ENCODE results near the gene C20orf144. TPM values are rescaled to one million over a fixed set of nuclear protein-coding genes. Genes with fewer than 3 reads are reported as not detected.

C20orf144 gene
- under 0.01 and 0.11 TPM in 2 replicates for total RNA-seq

DNA sequence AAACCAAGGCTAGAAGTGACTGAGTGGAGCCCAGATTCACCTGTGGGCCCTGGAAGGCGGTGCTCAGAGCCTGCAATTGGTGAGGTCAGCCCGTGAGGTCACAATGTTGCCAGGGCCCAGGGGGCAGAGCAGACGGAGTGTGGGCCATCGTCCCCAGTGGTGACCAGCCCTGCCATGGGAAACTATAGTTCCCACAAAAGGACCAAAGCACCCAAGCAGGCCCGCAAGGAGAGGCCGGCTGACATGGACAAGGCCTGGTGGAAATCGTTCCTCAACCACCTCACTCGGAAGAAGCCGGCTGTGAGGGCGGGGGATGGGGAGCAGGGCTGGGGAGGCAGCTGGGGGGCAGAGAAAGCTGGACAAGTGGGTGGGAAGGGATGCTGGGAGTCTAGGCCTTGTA is at the start of gene C20orf144:
C20orf144 (plus strand) TSS at position 156 of the 400 bp plus-strand sequence; CDS start at position 175, 19 bp downstream.

GRCh38 chr20:33666293-33667244 is 4.4 kb downstream of the C20orf144 start, which contains the start of gene ACTL10:
Gene ACTL10 (plus strand): TSS chr20:33666943. CDS start chr20:33667498, 555 bp downstream.

DNA sequence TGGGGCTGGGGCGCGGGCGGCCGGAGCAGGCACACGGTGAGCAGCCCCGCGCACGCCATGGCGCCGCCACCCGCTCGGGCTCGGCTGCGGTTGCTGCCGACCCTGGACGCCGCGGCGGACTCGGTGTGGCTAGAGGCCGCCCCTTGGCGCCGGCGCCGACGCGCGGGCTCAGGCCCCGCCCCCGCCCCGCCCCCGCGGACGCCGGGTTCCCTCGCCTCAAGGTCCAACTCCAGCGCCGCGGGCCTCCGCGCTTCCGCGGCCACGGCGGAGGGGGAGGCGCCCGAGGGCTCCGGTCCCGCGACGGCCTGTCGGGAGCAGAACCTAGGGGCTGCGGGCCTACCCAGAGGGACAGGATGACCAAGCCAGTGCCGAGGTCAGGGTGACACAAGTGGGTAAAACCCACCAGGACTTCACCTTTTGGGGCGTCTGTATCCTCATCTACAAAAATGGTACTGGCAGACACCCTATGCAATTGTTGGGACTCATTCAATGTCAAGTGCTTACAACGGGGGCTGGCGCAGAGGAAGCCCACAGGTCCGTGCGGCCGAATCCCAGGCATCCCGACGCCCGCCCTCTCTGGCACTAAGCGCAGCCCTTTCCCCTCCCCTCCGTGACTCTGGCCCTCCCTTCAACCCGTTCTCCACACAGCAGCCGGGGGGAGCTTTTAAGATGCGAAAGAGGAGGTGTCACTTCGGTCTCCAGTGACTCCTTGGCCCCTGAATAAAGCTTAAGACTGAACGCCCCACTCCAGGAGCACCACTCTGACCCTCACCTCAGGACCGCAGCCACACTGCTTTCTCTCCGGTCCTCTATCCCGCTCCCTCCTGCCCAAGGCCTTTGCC is 12.4 kb downstream of the C20orf144 start, which contains the start of gene NECAB3:
NECAB3 (minus strand) TSS at position 135 of the 842 bp plus-strand sequence; CDS start at position 59, 76 bp downstream.

GRCh38 chr20:33686100-33686983 is 24.2 kb downstream of the C20orf144 start, which contains the start of gene E2F1:
Gene E2F1 (minus strand): TSS chr20:33686385. CDS start chr20:33686264, 121 bp downstream.

Other genes with a start within 250 kb of the C20orf144 start
- gene SNTA1, start 218.6 kb upstream of the C20orf144 start, total RNA-seq = 15.7 and 20.7 TPM in 2 replicates
- gene CBFA2T2, start 172.2 kb upstream of the C20orf144 start, total RNA-seq = 4.3 and 6.5 TPM in 2 replicates
- gene ACTL10, start 4.6 kb downstream of the C20orf144 start, total RNA-seq = 2.1 and 2.7 TPM in 2 replicates
- gene NECAB3, start 12.1 kb downstream of the C20orf144 start, total RNA-seq = 27.7 and 29.9 TPM in 2 replicates
- 10.4 and 24.3 TPM in 2 replicates for gene E2F1, start 24.1 kb downstream of the C20orf144 start, total RNA-seq
- gene PXMP4, start 58.0 kb downstream of the C20orf144 start, total RNA-seq = 5.1 and 6.5 TPM in 2 replicates
- 1.00 and 1.2 TPM in 2 replicates for gene ZNF341, start 69.7 kb downstream of the C20orf144 start, total RNA-seq
- 39.6 and 40.3 TPM in 2 replicates for gene CHMP4B, start 149.0 kb downstream of the C20orf144 start, total RNA-seq

All from uterine smooth muscle cell (primary cell).